ENCODE data around the gene PEMT. TPM values are rescaled to one million over a fixed set of nuclear protein-coding genes. Genes with fewer than 3 reads are reported as not detected.

Gene PEMT
- total RNA-seq (2022; extraction: Qiagen RNA extraction): 50.5 to 72.5 TPM (median 66.7 TPM) in 5 replicates

GRCh38 chr17:17591355-17592298 is at the start of gene PEMT:
Gene PEMT, minus strand, starts transcription at chr17:17591708. Its CDS starts 82 bp downstream, at chr17:17591626.

GRCh38 chr17:17496189-17497064 is 95.1 kb downstream of the PEMT start, which contains the start of gene RASD1:
Gene RASD1, minus strand, starts transcription at chr17:17496395. Its CDS starts 214 bp downstream, at chr17:17496181.

GRCh38 chr17:17476865-17477467 is 114.5 kb downstream of the PEMT start, which contains the start of gene MED9:
Gene MED9, plus strand, starts transcription at chr17:17477000. Its CDS starts 42 bp downstream, at chr17:17477042.

Other genes starting within 250 kb of the PEMT start
- 18.7 to 19.5 TPM (median 19.0 TPM) in 5 replicates for gene MED9, start 114.7 kb downstream of the PEMT start, total RNA-seq (2022; extraction: Qiagen RNA extraction)
- gene RASD1, start 95.3 kb downstream of the PEMT start, total RNA-seq (2022; extraction: Qiagen RNA extraction): 2.1 to 3.2 TPM (median 2.6 TPM) in 5 replicates
- 35.9 to 48.3 TPM (median 38.7 TPM) in 5 replicates for gene RAI1, start 89.8 kb upstream of the PEMT start, total RNA-seq (2022; extraction: Qiagen RNA extraction)
- 70.0 to 74.0 TPM (median 73.6 TPM) in 5 replicates for gene SREBF1, start 245.3 kb upstream of the PEMT start, total RNA-seq (2022; extraction: Qiagen RNA extraction)